ENCODE results near the gene TCERG1.

TCERG1 gene

DNA sequence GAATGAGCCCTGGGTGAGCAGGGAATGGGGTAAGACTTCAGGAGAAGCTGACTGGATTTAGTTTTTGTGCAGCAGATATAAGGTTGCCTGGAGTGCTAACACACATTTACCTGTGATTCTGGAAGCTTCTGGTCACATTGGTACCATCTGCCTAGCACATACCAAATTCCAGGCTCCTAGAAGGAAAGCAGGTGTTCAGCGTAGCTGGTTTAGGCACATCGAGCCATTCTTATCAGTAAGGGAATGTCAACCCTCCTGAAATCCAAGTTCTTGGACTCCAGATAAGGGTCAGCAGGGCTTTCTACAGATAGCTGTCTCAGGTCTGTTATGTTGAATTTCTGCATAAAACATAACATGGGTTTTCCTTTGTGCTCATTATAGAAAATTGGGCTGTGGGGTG is 10.3 kb downstream of the TCERG1 start:
- DNase-seq (ENCODE audit: low read depth in 2 of 2), result no peak

DNA sequence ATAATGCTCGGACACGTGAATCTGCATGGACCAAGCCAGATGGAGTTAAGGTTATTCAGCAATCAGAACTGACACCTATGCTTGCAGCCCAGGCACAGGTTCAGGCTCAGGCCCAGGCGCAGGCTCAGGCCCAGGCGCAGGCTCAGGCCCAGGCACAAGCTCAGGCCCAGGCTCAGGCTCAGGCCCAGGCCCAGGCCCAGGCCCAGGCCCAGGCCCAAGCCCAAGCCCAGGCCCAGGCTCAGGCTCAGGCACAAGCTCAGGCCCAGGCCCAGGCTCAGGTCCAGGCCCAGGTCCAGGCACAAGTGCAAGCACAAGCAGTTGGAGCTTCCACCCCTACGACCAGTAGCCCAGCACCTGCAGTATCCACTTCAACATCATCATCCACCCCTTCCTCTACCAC is 11.8 kb downstream of the TCERG1 start:
- DNase-seq (ENCODE audit: low read depth in 2 of 2), result no peak

DNA sequence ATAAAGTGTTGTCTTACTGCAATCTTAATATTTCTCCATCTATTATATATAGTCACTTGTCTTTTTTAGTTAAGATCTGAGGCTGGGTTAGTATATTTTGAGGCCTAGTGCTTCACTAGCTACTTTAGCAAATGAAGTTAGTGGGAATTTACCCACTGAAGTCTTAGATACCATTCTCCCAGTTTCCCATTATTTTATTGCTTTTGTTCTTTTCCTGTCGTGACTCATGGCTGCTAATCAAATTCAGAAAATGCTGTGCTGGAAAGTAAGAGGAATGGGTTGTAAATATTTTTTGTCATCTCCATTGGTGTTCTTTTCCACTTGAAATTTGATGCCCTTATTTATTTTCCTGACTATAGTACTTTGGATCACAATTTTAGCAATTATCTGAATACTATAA is 14.2 kb downstream of the TCERG1 start:
- DNase-seq (ENCODE audit: low read depth in 2 of 2), result no peak

GRCh38 chr5:146463446-146463845 is 16.3 kb downstream of the TCERG1 start:
- no peak for DNase-seq (ENCODE audit: low read depth in 2 of 2)

DNA sequence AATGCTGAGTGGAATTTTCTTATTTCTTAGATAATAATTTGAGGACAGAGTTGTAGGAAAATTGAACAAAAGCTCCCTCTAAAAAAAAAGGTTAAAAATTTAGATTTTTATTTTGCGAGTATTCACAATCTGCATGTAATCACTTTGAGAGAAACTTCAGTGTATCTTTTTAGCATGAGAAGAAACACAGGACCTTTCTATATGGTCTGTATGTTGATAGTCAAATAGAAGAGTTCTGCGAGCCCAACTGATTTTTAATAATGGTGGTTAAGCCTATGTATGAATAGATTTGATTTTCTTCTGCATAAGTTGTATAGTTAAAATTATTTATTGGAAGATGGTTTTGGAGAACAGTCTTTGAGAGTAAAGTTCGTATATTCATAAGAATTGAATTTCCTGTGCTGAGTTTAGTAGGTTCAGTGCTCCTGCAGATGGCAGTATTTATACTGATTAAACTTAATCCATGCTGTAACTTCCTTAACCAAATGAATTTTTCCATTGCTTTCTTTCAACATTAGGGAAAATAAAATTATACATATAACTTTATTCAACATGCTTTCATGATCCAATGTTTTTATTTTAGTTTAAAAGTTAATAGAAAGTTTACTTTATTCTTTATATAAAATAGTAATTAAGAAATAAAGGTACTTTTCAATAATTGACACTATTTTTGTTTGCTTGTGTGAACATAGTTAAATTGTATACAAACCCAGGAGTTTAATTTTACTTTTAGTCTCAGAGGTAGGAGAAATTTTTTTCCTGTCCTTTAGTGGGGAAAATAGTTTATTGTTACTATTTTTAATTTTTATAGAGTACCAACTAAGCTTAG is 19.6 kb downstream of the TCERG1 start:
- no peak for DNase-seq (ENCODE audit: low read depth in 2 of 2)

DNA sequence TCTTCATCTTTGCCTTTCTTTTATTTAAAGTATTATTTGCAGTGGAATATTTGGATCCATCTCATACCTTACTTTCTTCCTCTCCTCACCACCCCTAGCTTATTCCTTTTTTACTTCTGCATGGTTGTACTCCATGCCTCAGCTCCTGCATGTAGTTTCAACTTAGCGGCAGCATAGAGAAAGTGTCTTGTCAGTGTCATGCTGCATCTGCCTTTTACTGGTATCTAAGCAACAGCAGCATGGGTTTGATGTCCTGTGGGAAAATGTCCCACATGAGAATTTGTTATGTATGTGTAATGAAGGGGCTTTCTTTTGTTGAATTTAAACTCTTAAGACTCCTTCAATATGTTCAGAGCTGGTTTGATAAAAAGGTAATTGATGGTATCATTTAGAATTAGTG is 20.6 kb downstream of the TCERG1 start:
- DNase-seq (ENCODE audit: low read depth in 2 of 2), result no peak

GRCh38 chr5:146474065-146474464 is 26.9 kb downstream of the TCERG1 start:
- no peak for DNase-seq (ENCODE audit: low read depth in 2 of 2)

DNA sequence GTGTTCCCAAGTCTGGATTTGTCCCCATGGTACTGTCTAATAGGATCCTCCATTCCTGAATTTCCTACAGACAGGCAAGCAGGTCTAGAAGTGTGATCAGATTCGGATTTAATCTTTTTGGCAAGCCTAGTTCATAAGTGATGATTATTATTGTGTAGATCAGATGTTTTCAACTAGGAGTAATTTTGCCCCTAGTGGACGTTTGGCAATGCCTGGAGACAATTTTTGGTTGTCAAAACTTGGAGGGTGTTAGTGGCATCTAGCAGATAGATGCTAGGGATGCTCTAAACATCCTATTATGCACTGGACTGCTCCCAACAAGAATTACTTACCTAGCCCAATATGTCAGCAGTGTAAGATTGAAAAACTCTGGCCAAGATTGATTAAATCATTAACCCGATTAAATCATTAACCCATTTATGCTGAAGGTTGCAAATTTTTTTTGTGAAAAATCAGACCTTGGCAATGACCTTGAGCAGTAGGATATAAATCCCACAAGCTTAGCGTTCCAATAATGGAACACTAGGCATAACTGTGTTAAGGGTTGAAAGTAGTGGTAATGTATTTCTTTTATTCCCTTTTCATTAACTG is 28.2 kb downstream of the TCERG1 start:
- DNase-seq (ENCODE audit: low read depth in 2 of 2), result no peak

DNA sequence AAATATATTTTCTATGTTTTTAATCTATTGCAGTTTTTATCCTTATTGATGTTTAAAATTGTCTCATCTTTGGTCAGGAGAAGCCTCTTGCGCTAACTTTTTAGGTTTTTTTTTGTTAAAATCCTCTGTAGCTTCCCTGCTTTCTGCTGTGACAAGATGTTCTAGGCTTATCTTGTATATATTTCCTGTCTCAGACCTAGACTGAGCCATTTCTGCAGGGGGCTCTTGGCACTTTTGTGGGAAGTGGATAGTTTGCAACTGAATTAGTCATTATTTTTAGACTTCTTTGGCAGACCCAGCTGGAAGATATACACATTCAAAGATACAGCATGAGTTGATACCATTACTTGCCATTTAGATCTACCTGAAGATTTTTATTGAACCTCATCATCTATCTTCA is 28.8 kb downstream of the TCERG1 start:
- DNase-seq (ENCODE audit: low read depth in 2 of 2), result no peak

DNA sequence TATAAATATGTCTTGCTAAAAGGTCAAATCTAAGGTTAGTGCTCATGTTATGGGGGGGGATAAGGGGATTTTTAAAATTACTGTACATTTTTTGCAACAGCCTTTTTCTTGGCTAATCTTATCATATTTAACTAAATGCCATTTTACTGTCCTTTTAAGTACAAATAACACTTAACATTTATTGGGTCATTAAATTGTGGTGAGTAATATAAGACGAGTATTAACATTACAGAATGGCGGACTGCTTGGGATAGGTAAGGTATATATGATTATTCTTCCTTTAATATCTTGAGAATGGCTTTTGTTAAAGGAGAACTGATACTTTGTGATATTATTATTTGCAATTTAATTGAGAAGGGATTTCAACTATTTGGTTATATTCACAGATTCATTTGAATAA is 35.6 kb downstream of the TCERG1 start:
- DNase-seq (ENCODE audit: low read depth in 2 of 2), result no peak

GRCh38 chr5:146484714-146485391 is 37.7 kb downstream of the TCERG1 start:
- no peak for DNase-seq (ENCODE audit: low read depth in 2 of 2)

DNA sequence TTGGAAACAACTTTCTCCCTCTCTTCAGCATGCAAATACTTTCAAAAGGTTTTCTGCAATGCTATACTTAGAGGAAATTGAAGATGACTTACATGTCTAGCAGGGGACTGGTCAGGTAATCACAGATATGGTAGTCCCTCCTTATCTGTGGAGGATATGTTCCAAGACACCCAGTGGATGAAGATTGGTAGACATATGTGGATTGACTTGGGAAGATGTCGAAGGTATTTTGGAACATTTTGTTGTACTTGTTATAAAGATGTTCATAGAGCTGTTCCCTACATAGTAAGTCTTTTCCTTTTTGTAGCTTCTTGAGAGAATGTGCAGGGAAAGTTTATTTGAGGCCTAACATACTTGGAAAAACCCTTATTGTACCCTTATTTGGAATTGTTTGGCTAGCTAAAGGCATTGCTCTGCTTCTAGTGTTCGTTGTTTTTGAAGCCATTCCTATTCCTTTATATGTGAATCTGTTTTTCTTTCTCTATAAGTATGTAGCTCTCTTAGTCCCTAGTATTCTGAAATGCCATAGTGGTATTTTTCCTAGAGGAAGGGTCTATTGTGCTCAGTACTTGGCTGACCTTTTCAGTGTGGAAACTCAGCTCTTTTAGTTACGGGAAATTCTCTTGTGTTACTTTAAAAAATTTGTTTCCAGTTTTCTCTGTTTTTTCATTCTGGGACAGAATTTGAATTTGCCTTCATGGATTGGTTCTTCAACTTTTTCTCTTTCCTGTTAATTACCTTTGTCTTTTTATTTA is 43.1 kb downstream of the TCERG1 start:
- no peak for DNase-seq (ENCODE audit: low read depth in 2 of 2)

DNA sequence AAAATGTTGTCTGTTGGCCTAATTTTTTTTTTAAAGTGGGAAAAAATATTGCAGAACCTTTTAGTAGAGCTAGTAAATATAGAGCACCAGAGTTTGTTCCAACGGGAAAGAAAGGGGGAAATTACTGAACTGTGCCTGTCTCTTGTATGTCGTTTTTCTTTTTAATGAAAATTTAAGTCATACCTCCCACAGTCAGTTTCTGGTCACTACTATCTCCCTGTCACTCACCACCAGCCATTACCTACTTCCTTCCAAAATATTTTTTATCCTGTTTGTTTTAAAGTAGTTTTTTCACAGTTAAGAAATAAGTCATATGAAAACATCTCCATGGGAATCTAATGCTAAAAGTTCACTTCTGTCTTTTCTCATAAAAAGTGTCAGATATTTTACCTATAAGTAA is 47.5 kb downstream of the TCERG1 start:
- no peak for DNase-seq (ENCODE audit: low read depth in 2 of 2)

DNA sequence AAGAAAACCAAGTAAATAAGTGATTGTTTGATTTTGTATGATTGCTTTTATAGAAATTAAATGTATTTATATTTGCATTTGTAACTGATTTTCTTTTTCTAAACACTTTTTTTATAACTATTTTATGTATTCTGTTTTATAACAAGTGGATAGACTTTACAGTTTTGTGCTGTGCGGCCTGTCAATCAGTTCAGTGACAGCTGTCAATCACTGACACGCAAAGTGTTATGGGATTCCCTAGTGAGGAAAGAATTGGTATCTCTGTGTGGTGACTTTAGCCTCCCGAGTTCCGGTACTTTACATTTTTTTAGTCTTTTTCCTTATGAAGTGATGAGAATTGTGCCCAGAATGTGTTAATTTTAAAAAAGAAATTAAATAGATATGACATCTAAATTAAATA is 52.5 kb downstream of the TCERG1 start:
- DNase-seq (ENCODE audit: low read depth in 2 of 2), result no peak

- no peak for DNase-seq (ENCODE audit: low read depth in 2 of 2)
Measured at GRCh38 chr5:146507428-146507827, 60.3 kb downstream of the TCERG1 start.

- DNase-seq (ENCODE audit: low read depth in 2 of 2), result no peak
Measured at GRCh38 chr5:146510559-146511125, 63.5 kb downstream of the TCERG1 start.

GRCh38 chr5:146513462-146513861 is 66.3 kb downstream of the TCERG1 start:
- DNase-seq (ENCODE audit: low read depth in 2 of 2), result no peak

GRCh38 chr5:146514575-146514974 is 67.4 kb downstream of the TCERG1 start:
- DNase-seq (ENCODE audit: low read depth in 2 of 2), result no peak

DNA sequence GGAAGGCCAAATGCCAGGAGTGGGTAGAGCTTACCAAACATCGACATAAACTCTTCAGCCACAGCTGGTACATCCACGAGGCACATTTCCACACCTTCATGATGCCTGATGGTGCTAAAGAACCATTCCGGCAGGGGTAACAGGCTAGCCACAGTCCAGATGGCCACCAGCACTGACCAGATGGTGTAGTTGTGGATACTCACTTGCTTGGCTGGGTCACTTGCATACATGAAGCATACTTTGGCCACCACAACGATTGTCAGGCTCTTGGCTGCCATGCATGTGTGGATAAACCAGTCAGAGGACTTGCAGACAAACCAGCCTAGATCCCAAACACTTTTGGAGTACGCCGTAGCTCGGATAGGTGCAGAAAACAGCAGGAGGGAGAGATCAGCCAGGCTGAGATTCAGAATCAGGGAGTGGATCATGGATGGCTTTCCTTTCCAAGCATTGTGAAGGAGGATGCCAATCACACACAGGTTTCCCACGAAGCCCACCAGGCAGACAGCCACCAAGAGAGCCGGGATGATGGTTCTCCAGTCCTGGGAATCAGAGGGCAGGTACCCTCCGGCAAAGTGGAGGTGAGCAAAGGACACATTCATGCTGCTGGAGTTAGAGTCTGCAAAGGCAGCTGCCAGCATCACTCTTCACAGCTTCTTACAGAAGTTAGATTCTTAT is 68.5 kb downstream of the TCERG1 start:
- DNase-seq (ENCODE audit: low read depth in 2 of 2), result no peak

DNA sequence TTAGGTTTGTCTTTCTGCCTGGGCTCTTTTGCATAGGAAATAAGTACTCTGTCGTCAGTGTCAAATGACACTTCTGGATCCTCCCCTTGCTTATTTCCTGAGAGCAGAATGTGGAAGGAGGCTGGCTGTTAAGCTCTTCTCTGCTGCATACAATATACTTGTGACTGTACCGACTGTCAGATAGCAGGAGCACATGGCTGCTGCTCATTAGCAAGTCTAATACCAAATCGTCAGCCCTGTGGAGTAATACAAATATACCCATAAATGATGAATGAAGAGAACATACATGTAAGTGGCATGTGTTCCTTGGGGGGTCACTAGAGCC is 69.0 kb downstream of the TCERG1 start, which contains the start of gene GPR151:
Gene GPR151 (minus strand): TSS at position 40 of the 325 bp plus-strand sequence. CDS start 77 bp downstream, outside the sequence.
- no peak for DNase-seq (ENCODE audit: low read depth in 2 of 2)

DNA sequence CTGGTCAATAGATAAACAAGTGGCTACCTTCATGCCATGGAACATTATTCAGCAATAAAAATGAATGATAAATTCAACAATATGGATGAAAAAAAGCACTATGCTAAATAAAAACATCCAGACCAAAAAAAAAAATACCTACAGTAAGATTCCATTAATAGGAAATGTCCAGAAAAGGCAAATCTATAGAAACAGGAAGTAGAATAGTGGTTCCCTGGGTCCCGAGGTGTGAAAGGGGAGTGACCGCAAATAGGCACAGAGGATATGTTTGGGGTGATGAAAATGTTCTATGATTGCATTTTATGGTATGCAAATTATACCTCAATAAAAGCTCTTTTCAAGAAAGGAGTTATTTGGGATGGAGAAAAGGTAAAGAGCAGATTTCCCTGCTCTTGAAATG is 72.4 kb downstream of the TCERG1 start:
- DNase-seq (ENCODE audit: low read depth in 2 of 2), result no peak

Data from stimulated activated CD4-positive, alpha-beta T cell treated with anti-CD3 and anti-CD28 coated beads, Interleukin-1b, Interleukin-23, amount 100 ng/mL, for 1 hour (primary cell).